Esophagus muscularis mucosa (tissue), 4 donors: ENCODE measurements around the gene SPEF1. TPM values are rescaled to one million over a fixed set of nuclear protein-coding genes. Genes with fewer than 3 reads are reported as not detected.

ENCODE experiments used
- DNase-seq: peaks from one replicate; pipeline ENCODE4 v3.0.0-alpha.2; 2017; ENCODE audit errors: extremely low spot score
- H3K27ac ChIP-seq, 4 donors: fragments of 200-600 bp; sonication (generic); replicated peaks in 1 of 4; 1 replicate in 3 of 4; 2 replicates in 1 of 4; pipeline ENCODE4 v1.5.1; 2016 to 2019; ENCODE audit warnings: mild to moderate bottlenecking in 1 of 4
- H3K27me3 ChIP-seq, 4 donors: fragments of 200-600 bp; sonication (generic); one replicate each; pipeline versions ENCODE4 v1.5.1 to v1.6.0; 2016 to 2019
- H3K36me3 ChIP-seq, 4 donors: fragments of 200-600 bp; sonication (generic); one replicate each; pipeline ENCODE4 v1.5.1; 2016 to 2019
- H3K4me1 ChIP-seq, 4 donors: fragments of 200-600 bp; sonication (generic); one replicate each; pipeline ENCODE4 v1.5.1; 2016 to 2019
- H3K4me3 ChIP-seq, 4 donors: fragments of 200-600 bp; sonication (generic); 1 replicate in 2 of 4; 2 replicates in 2 of 4; pipeline ENCODE4 v1.5.1; 2016 to 2019; ENCODE audit warnings: mild to moderate bottlenecking in 4 of 4, moderate library complexity in 1 of 4
- H3K9me3 ChIP-seq, 4 donors: fragments of 200-600 bp; sonication (generic); 1 replicate in 3 of 4; 2 replicates in 1 of 4; pipeline ENCODE4 v1.5.1; 2016 to 2019
- CTCF ChIP-seq, 3 experiments: fragments of 200-600 bp in 2 of 3; fragments of 450-650 bp in 1 of 3; sonication (generic) in 2 of 3; IDR thresholded peaks; one replicate each; pipeline ENCODE4 v1.5.1; 2017 to 2019; ENCODE audit warnings: antibody characterized with exemption in 3 of 3, mild to moderate bottlenecking in 2 of 3, moderate library complexity in 1 of 3
- EP300 ChIP-seq: sonication (generic); formaldehyde crosslinking; IDR thresholded peaks from one replicate; pipeline ENCODE4 v1.6.1; 2017; ENCODE audit warnings: antibody characterized with exemption
- POLR2A ChIP-seq: fragments of 450-650 bp; IDR thresholded peaks from one replicate; pipeline ENCODE4 v1.6.1; 2017; ENCODE audit warnings: antibody characterized with exemption, moderate library complexity, mild to moderate bottlenecking, low read depth
- POLR2AphosphoS5 ChIP-seq, 2 donors: sonication (generic); formaldehyde crosslinking; IDR thresholded peaks; one replicate each; pipeline ENCODE4 v1.6.1; 2017; ENCODE audit warnings: antibody characterized with exemption in 2 of 2
- WGBS: methylation state at CpG from one replicate; pipeline ENCODE4 v1.1.5; 2018; 5-methylcytosine and 5-hydroxymethylcytosine counted together
- intact Hi-C: fragments of 100-400 bp; cut with DNase I; formaldehyde crosslinking; loops from one replicate; pipeline ENCODE4 v1.15.1; 2023
- total RNA-seq, 4 donors: library from RNA; depleted of rRNA; stranded (reverse); fragments of >200 nt; gene quantifications; one replicate each; pipeline versions ENCODE4 v1.1.0 to v1.2.1, GENCODE V29; 2016

SPEF1 gene
- total RNA-seq, 4 donors from 2014 or later, result 0.50 TPM; not detected in 3

GRCh38 chr20:3785240-3786125, 4.2 kb upstream of the SPEF1 start:
- peaks cover 0 to 20% (median 11%) of the 10 kb centered on the region in 4 donors for H3K36me3 ChIP-seq
- intact Hi-C loops, result loop anchor here (2.0 to 5.0 kb wide), 2 partner anchors 35 to 297 kb away; partner anchors contain the start of gene AP5S1
- H3K4me1 ChIP-seq, result peaks cover 42 to 65% (median 60%) of the 10 kb centered on the region in 4 donors
- no peaks in the 10 kb centered on the region for H3K27me3 ChIP-seq
- WGBS, result 35% methylated on average over 11 of the region's 79 CpGs
- no peak for DNase-seq
- H3K4me3 ChIP-seq, result peak overlapping the region; percentile 68 to 83 (median 73)
- H3K9me3 ChIP-seq, result no peaks in the 10 kb centered on the region
- H3K27ac ChIP-seq, result peak overlapping the region; percentile 79 to 90 (median 84)
- TF ChIP-seq POLR2AphosphoS5 (IDR thresholded peaks at IDR 0.05), result no peak

DNA sequence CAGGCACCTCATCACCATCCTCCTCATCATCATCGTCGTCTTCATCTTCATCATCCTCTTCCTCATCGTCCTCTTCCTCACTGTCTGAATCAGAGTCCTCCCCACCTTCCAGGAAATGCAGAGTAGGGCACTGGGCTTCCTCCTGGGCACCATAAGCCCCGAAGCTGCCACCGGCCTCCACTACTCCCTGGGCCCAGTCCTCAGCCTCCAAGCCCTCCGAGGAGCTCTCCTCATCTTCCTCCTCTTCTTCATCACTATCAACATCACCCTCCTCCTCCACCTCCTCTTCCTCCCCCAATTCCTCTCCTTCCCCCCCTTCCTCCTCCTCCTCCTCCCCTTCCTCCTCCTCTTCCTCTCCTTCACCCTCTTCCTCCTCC, 3.6 kb upstream of the SPEF1 start:
- DNase-seq, result no peak
- H3K36me3 ChIP-seq, result peaks cover 0 to 20% (median 11%) of the 10 kb centered on the region in 4 donors
- no peaks in the 10 kb centered on the region for H3K27me3 ChIP-seq
- H3K9me3 ChIP-seq, result no peaks in the 10 kb centered on the region
- H3K4me1 ChIP-seq, result peaks cover 42 to 67% (median 61%) of the 10 kb centered on the region in 4 donors
- TF ChIP-seq CTCF (IDR thresholded peaks at IDR 0.05), result no peak
- no peak for TF ChIP-seq POLR2A
- no peak for TF ChIP-seq EP300
- no peak for TF ChIP-seq POLR2AphosphoS5 (IDR thresholded peaks at IDR 0.05)
- H3K4me3 ChIP-seq, result peak overlapping the region; percentile 68 to 83 (median 73)
- intact Hi-C loops, result loop anchor here (5.0 kb wide), 1 partner anchor 297 kb away; no protein-coding TSS in a partner anchor
- H3K27ac ChIP-seq, result peak overlapping the region in 3 of 4 donors; percentile 83 to 90 (median 85)
- WGBS, result 82% methylated on average over 6 of the region's 6 CpGs

GRCh38 chr20:3784216-3784853, 3.1 kb upstream of the SPEF1 start:
- Histone ChIP-seq H3K9me3 (no peaks in the 10 kb centered on the region), H3K27me3 (no peaks in the 10 kb centered on the region), H3K27ac (peak overlapping the region; percentile 18 to 90 (median 54)), H3K4me3 (peak overlapping the region; percentile 68 to 83 (median 73)), H3K4me1 (peaks cover 42 to 67% (median 61%) of the 10 kb centered on the region in 4 donors), H3K36me3 (peaks cover 0 to 20% (median 11%) of the 10 kb centered on the region in 4 donors)
- TF ChIP-seq POLR2AphosphoS5 (IDR thresholded peaks at IDR 0.05), result no peak
- no peak for TF ChIP-seq POLR2A
- no peak for TF ChIP-seq EP300
- no peak for TF ChIP-seq CTCF (IDR thresholded peaks at IDR 0.05)
- intact Hi-C loops, result no loop called here
- WGBS, result 79% methylated on average over 14 of the region's 17 CpGs
- no peak for DNase-seq

GRCh38 chr20:3783511-3784195, 2.4 kb upstream of the SPEF1 start:
- WGBS, result 68% methylated on average over 10 of the region's 10 CpGs
- DNase-seq, result no peak
- H3K9me3 ChIP-seq, result no peaks in the 10 kb centered on the region
- peak overlapping the region; percentile 18 to 90 (median 54) for H3K27ac ChIP-seq
- peaks cover 0 to 20% (median 11%) of the 10 kb centered on the region in 4 donors for H3K36me3 ChIP-seq
- peaks cover 42 to 71% (median 63%) of the 10 kb centered on the region in 4 donors for H3K4me1 ChIP-seq
- peak overlapping the region in 2 of 4 donors; percentile 68 to 83 for H3K4me3 ChIP-seq
- intact Hi-C loops, result no loop called here
- TF ChIP-seq POLR2A, result no peak
- no peak for TF ChIP-seq POLR2AphosphoS5 (IDR thresholded peaks at IDR 0.05)
- TF ChIP-seq EP300, result no peak
- TF ChIP-seq CTCF (IDR thresholded peaks at IDR 0.05), result no peak
- H3K27me3 ChIP-seq, result no peaks in the 10 kb centered on the region
